SK-N-SH (cell line): ENCODE results near the gene BTBD7. TPM values are rescaled to one million over a fixed set of nuclear protein-coding genes. Genes with fewer than 3 reads are reported as not detected.

ENCODE experiments used
- CTCF ChIA-PET: fragments of 300-600, 350-600 bp; formaldehyde crosslinking; extraction: SDS; loops from one replicate; lab custom pipeline; 2021; lab: Yijun Ruan, JAX
- POLR2A ChIA-PET: fragments of 350-600 bp; sonication (Branson Sonifier 250); formaldehyde crosslinking; extraction: SDS; loops from one replicate; lab custom pipeline; 2020; ENCODE audit warnings: antibody characterized with exemption, inconsistent platforms; lab: Yijun Ruan, JAX
- DNase-seq: peaks from one replicate; pipeline ENCODE4 v3.0.0; 2012
- H2AFZ ChIP-seq: fragments of 200-600 bp; sonication (generic); 2 replicates; pipeline ENCODE4 v1.8.1; 2016; ENCODE audit warnings: antibody characterized with exemption, mild to moderate bottlenecking, low read depth
- H3F3A ChIP-seq: fragments of 200-600 bp; sonication (generic); replicated peaks from 2 replicates; pipeline ENCODE3; 2016; ENCODE audit warnings: antibody characterized with exemption, mild to moderate bottlenecking; ENCODE audit not compliant: insufficient read depth
- H3K27ac ChIP-seq, 2 experiments: fragments of 200-500 bp in 1 of 2; fragments of 200-600 bp in 1 of 2; sonication (Bioruptor generic) in 1 of 2; sonication (generic), shearing (Covaris generic) in 1 of 2; 2 replicates each; pipeline versions ENCODE4 v1.5.1 to v1.6.1; 2014 to 2016; ENCODE audit warnings: low read depth in 2 of 2, inconsistent platforms in 1 of 2, low read length in 1 of 2, mild to moderate bottlenecking in 1 of 2, mixed read lengths in 1 of 2
- H3K27me3 ChIP-seq: fragments of 200-600 bp; sonication (generic), shearing (Covaris generic); 2 replicates; pipeline ENCODE4 v1.6.1; 2016; ENCODE audit warnings: mixed run types; ENCODE audit not compliant: insufficient read depth
- H3K36me3 ChIP-seq, 2 experiments: fragments of 200-500 bp in 1 of 2; fragments of 200-600 bp in 1 of 2; sonication (Bioruptor generic) in 1 of 2; sonication (generic) in 1 of 2; replicated peaks in 1 of 2; 2 replicates each; pipeline versions ENCODE3 to v1.5.1; 2014 to 2016; ENCODE audit warnings: low read length in 1 of 2, mild to moderate bottlenecking in 1 of 2; ENCODE audit not compliant: insufficient read depth in 2 of 2, control insufficient read depth in 1 of 2
- H3K4me1 ChIP-seq, 2 experiments: fragments of 200-500 bp in 1 of 2; fragments of 200-600 bp in 1 of 2; sonication (Bioruptor generic) in 1 of 2; sonication (generic), shearing (Covaris generic) in 1 of 2; 2 replicates each; pipeline versions ENCODE4 v1.5.1 to v1.6.1; 2014 to 2016; ENCODE audit warnings: low read depth in 1 of 2, low read length in 1 of 2, mixed run types in 1 of 2; ENCODE audit not compliant: insufficient read depth in 2 of 2, control insufficient read depth in 1 of 2
- H3K4me2 ChIP-seq: fragments of 200-600 bp; sonication (generic), shearing (Covaris generic); 2 replicates; pipeline ENCODE4 v1.6.1; 2017; ENCODE audit warnings: mixed run types
- H3K4me3 ChIP-seq, 2 experiments: fragments of 200-500 bp in 1 of 2; fragments of 200-600 bp in 1 of 2; sonication (Bioruptor generic) in 1 of 2; sonication (generic), shearing (Covaris generic) in 1 of 2; 2 replicates each; pipeline versions ENCODE4 v1.5.1 to v1.8.1; 2014 to 2016; ENCODE audit warnings: low read depth in 2 of 2, inconsistent platforms in 1 of 2, low read length in 1 of 2, mild to moderate bottlenecking in 1 of 2, mixed read lengths in 1 of 2, moderate library complexity in 1 of 2
- H3K79me2 ChIP-seq: fragments of 200-600 bp; sonication (generic); 2 replicates; pipeline ENCODE4 v1.8.1; 2017; ENCODE audit warnings: mild to moderate bottlenecking; ENCODE audit not compliant: insufficient read depth
- H3K9ac ChIP-seq: fragments of 200-600 bp; sonication (generic); 2 replicates; pipeline ENCODE4 v1.6.1; 2017; ENCODE audit warnings: mixed run types
- H3K9me2 ChIP-seq: fragments of 200-600 bp; sonication (generic); 2 replicates; pipeline ENCODE4 v1.6.1; 2017; ENCODE audit warnings: mixed run types
- H3K9me3 ChIP-seq: fragments of 200-600 bp; sonication (generic); 2 replicates; pipeline ENCODE4 v1.6.1; 2017; ENCODE audit warnings: mixed run types, mild to moderate bottlenecking, moderate library complexity
- H4K20me1 ChIP-seq: fragments of 200-600 bp; sonication (generic); 2 replicates; pipeline ENCODE4 v1.6.1; 2017; ENCODE audit warnings: mild to moderate bottlenecking, mixed run types; ENCODE audit not compliant: insufficient read depth
- ELF1 ChIP-seq: IDR thresholded peaks from 2 replicates; pipeline ENCODE4 v1.4.0; 2012
- EP300 ChIP-seq, 2 experiments: IDR thresholded peaks; 2 replicates each; pipeline versions ENCODE4 v1.4.0 to v1.6.1; 2012; ENCODE audit warnings: borderline replicate concordance in 1 of 2, low read depth in 1 of 2, low read length in 1 of 2
- EZH2phosphoT487 ChIP-seq: fragments of 200-600 bp; sonication (generic); IDR thresholded peaks from 2 replicates; pipeline ENCODE4 v1.6.1; 2017; ENCODE audit warnings: low read depth, mixed run types, mild to moderate bottlenecking, antibody characterized with exemption, moderate library complexity, borderline replicate concordance
- FOXJ3 ChIP-seq: sonication (generic); formaldehyde crosslinking; IDR thresholded peaks from 2 replicates; pipeline ENCODE4 v1.5.1; 2020; ENCODE audit warnings: mild to moderate bottlenecking, missing genetic modification reagents
- FOXM1 ChIP-seq: IDR thresholded peaks from 2 replicates; pipeline ENCODE4 v1.4.0; 2012; ENCODE audit warnings: low read depth, mild to moderate bottlenecking
- GATA2 ChIP-seq: sonication (generic); formaldehyde crosslinking; IDR thresholded peaks from 2 replicates; pipeline ENCODE4 v1.5.0; 2020; ENCODE audit warnings: mild to moderate bottlenecking, missing genetic modification reagents
- MXI1 ChIP-seq: IDR thresholded peaks from 2 replicates; pipeline ENCODE4 v1.6.1; 2012; ENCODE audit warnings: mild to moderate bottlenecking, low read depth, low read length, improper control_type of control experiment
- NFIC ChIP-seq: IDR thresholded peaks from 2 replicates; pipeline ENCODE4 v1.4.0; 2012; ENCODE audit warnings: borderline replicate concordance
- RAD21 ChIP-seq: IDR thresholded peaks from 2 replicates; pipeline ENCODE4 v1.6.1; 2012; ENCODE audit warnings: mild to moderate bottlenecking, low read length
- RFX5 ChIP-seq: IDR thresholded peaks from 2 replicates; pipeline ENCODE4 v1.6.1; 2012; ENCODE audit warnings: mild to moderate bottlenecking, improper control_type of control experiment, low read length
- TEAD4 ChIP-seq: IDR thresholded peaks from 2 replicates; pipeline ENCODE4 v1.4.0; 2012; ENCODE audit warnings: mild to moderate bottlenecking, borderline replicate concordance; ENCODE audit not compliant: insufficient read depth
- YY1 ChIP-seq: IDR thresholded peaks from 2 replicates; pipeline ENCODE4 v1.4.0; 2012; ENCODE audit warnings: low read depth, mild to moderate bottlenecking
- WGBS: methylation state at CpG from one replicate; pipeline ENCODE4 v1.1.6; 2017; ENCODE audit warnings: low lambda C conversion rate; 5-methylcytosine and 5-hydroxymethylcytosine counted together
- polyA plus RNA-seq, 3 experiments: library from polyadenylated mRNA; depleted of rRNA; stranded (reverse); fragments of >200 nt; gene quantifications; 2 replicates each; pipeline ENCODE4 v1.2.3, GENCODE V29; 2012
- TF ChIP-seq, protein P1 (sequence below): IDR thresholded peaks from 2 replicates; pipeline ENCODE4 v1.4.0; 2012; ENCODE audit warnings: low read depth, borderline replicate concordance
- TF ChIP-seq, protein P2 (sequence below): fragments of 150-350 bp; IDR thresholded peaks from 2 replicates; pipeline ENCODE4 v1.6.1; 2016; ENCODE audit warnings: mild to moderate bottlenecking, low read depth, low read length
- TF ChIP-seq, protein P3 (sequence below): IDR thresholded peaks from 2 replicates; pipeline ENCODE4; 2012
- TF ChIP-seq, protein P4 (sequence below): IDR thresholded peaks from 2 replicates; pipeline ENCODE4 v1.4.0; 2012; ENCODE audit warnings: low read depth, borderline replicate concordance

BTBD7 gene
- polyA plus RNA-seq, 1 of the 3 experiments (the other 2 are of a cell fraction) = 8.6 TPM

DNA sequence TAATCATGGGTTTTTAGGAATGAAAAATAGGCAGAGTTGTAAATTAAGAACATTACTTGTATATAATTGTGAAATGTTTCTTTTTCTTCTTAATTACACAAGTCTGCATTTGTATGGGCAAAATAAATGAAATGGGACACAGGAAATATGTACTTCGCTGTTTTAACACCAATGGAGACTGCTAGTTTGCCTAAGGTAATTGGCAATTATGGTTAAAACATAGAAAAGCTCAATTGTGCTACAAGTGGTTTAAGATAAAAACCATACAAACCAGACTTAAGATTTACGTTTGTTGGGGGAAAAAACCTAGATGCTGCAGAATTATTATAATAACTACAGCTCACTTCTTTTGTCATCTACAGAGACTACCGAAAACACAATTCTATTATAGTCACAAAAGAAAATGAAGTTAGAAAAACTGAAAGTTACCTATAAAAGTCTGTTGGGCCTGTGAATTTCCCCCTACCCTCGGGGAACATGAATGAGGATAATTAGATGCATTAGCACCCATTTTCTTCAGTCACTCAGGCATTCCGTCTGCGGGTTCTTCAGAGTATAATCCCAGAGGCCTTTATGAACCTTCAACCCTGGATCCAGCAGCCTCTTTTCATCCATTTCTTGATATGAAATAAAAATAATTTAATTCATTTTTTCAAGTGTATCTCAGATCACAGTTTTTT is 37.2 kb downstream of the BTBD7 start:
- H3F3A ChIP-seq = peaks cover 4% of the 10 kb centered on the region
- CTCF ChIA-PET = interaction anchor here (0.5 kb wide), 1 partner anchor 7 kb away, joined by 3 read pairs; no protein-coding TSS in a partner anchor

DNA sequence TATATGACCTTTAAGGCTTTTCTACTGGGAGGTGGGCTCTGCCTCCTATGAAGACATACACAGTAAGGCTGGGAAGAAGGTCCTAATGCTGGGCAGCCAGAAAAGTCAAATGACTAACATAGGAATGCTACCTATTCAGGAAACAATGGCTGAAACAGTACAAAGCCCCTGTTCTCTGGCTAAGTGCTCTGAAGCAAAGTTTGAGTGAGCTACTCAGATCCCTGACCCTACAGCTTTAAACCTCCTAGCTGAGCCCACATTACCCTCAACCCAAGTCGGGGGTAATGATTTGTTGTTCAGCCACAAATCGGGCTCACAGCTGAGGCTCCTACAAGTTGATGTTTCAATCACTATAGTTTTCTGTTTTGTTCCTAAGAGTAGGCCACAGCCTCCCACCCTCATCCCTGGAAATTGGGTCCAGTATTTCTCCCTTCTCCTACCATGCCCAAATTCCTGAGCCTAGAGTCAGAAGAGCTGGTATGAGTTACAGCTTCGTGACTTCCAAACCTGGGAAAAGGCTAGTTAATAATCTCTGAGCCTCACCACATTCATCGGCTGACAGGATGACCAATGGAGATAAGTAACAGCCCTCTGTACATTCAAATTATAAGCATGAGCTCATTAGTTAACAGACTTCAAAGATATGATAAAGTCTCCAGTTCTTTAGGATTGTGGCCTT is 46.5 kb downstream of the BTBD7 start:
- ChIA-PET POLR2A (no interaction called here), CTCF (interaction anchor here (1.3 kb wide), 1 partner anchor 11 kb away, joined by 3 read pairs; no protein-coding TSS in a partner anchor)
- Histone ChIP-seq H2AFZ (no peak overlapping the region), H4K20me1 (no peaks in the 10 kb centered on the region), H3K27me3 (no peaks in the 10 kb centered on the region), H3K9me3 (no peaks in the 10 kb centered on the region), H3K27ac (peak overlapping the region in 1 of 2 experiments; percentile 38; a peak in 3 of 4 replicates), H3K4me3 (no peak overlapping the region), H3K4me1 (peaks cover 6 to 9% of the 10 kb centered on the region in 2 experiments; a peak in 3 of 4 replicates), H3K9me2 (no peaks in the 10 kb centered on the region), H3K79me2 (peaks cover 11% of the 10 kb centered on the region), H3K4me2 (0 out of 2 replicates have a peak overlapping the region, but pooled peaks have one; percentile 27), H3K36me3 (peaks cover 5 to 10% of the 10 kb centered on the region in 2 experiments), H3F3A (no peaks in the 10 kb centered on the region), H3K9ac (no peak overlapping the region)
- 91% methylated on average over 4 of the region's 4 CpGs for WGBS
- DNase-seq = no peak
- no peak for TF ChIP-seq TEAD4
- no peak for TF ChIP-seq ELF1
- no peak for TF ChIP-seq MXI1
- TF ChIP-seq, protein P1, sequence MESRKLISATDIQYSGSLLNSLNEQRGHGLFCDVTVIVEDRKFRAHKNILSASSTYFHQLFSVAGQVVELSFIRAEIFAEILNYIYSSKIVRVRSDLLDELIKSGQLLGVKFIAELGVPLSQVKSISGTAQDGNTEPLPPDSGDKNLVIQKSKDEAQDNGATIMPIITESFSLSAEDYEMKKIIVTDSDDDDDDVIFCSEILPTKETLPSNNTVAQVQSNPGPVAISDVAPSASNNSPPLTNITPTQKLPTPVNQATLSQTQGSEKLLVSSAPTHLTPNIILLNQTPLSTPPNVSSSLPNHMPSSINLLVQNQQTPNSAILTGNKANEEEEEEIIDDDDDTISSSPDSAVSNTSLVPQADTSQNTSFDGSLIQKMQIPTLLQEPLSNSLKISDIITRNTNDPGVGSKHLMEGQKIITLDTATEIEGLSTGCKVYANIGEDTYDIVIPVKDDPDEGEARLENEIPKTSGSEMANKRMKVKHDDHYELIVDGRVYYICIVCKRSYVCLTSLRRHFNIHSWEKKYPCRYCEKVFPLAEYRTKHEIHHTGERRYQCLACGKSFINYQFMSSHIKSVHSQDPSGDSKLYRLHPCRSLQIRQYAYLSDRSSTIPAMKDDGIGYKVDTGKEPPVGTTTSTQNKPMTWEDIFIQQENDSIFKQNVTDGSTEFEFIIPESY = no peak
- no peak for TF ChIP-seq FOXJ3 (CRISPR knock-in tag)
- no peak for TF ChIP-seq FOXM1
- no peak for TF ChIP-seq EZH2phosphoT487
- TF ChIP-seq, protein P2, sequence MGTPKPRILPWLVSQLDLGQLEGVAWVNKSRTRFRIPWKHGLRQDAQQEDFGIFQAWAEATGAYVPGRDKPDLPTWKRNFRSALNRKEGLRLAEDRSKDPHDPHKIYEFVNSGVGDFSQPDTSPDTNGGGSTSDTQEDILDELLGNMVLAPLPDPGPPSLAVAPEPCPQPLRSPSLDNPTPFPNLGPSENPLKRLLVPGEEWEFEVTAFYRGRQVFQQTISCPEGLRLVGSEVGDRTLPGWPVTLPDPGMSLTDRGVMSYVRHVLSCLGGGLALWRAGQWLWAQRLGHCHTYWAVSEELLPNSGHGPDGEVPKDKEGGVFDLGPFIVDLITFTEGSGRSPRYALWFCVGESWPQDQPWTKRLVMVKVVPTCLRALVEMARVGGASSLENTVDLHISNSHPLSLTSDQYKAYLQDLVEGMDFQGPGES = no peak
- no peak for TF ChIP-seq RAD21
- TF ChIP-seq, protein P3, sequence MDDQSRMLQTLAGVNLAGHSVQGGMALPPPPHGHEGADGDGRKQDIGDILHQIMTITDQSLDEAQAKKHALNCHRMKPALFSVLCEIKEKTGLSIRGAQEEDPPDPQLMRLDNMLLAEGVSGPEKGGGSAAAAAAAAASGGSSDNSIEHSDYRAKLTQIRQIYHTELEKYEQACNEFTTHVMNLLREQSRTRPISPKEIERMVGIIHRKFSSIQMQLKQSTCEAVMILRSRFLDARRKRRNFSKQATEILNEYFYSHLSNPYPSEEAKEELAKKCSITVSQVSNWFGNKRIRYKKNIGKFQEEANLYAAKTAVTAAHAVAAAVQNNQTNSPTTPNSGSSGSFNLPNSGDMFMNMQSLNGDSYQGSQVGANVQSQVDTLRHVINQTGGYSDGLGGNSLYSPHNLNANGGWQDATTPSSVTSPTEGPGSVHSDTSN = no peak
- TF ChIP-seq, protein P4, sequence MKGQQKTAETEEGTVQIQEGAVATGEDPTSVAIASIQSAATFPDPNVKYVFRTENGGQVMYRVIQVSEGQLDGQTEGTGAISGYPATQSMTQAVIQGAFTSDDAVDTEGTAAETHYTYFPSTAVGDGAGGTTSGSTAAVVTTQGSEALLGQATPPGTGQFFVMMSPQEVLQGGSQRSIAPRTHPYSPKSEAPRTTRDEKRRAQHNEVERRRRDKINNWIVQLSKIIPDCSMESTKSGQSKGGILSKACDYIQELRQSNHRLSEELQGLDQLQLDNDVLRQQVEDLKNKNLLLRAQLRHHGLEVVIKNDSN = no peak

More for the DNA sequence above, 37.2 kb downstream of the BTBD7 start:
- H3K4me2 ChIP-seq = no peak overlapping the region
- 82% methylated on average over 6 of the region's 6 CpGs for WGBS
- no peak overlapping the region for H3K4me3 ChIP-seq
- H4K20me1 ChIP-seq = peaks cover 15% of the 10 kb centered on the region; the same call in 1 of the 2 replicates
- POLR2A ChIA-PET = no interaction called here
- peaks cover 83% of the 10 kb centered on the region for H3K79me2 ChIP-seq
- H3K4me1 ChIP-seq = peaks cover 0 to 20% of the 10 kb centered on the region in 2 experiments; a peak in 2 of 4 replicates
- peak overlapping the region in 1 of 2 experiments; percentile 76; a peak in 2 of 4 replicates for H3K27ac ChIP-seq
- peak; percentile 12 for DNase-seq
- no peak for TF ChIP-seq MXI1
- TF ChIP-seq, protein P3 = no peak
- TF ChIP-seq YY1 = no peak
- no peak for TF ChIP-seq RFX5
- TF ChIP-seq, protein P2 = no peak
- TF ChIP-seq GATA2 (CRISPR knock-in tag) = no peak
- TF ChIP-seq NFIC = no peak
- TF ChIP-seq EP300 (IDR thresholded peaks at IDR 0.05; ENCODE audit: borderline replicate concordance in 1 of 2, low read depth in 1 of 2, low read length in 1 of 2) = no peak
- TF ChIP-seq, all 33 proteins: peak for 0
- H3K9me3 ChIP-seq = no peaks in the 10 kb centered on the region
- H2AFZ ChIP-seq = no peak overlapping the region
- peaks cover 6 to 27% of the 10 kb centered on the region in 2 experiments for H3K36me3 ChIP-seq
- H3K27me3 ChIP-seq = no peaks in the 10 kb centered on the region
- H3K9me2 ChIP-seq = no peaks in the 10 kb centered on the region
- H3K9ac ChIP-seq = no peak overlapping the region
